BJ (cell line): ENCODE data around the gene C21orf91. TPM values are rescaled to one million over a fixed set of nuclear protein-coding genes. Genes with fewer than 3 reads are reported as not detected.

Experiments used
- CTCF ChIA-PET: fragments of 350-600 bp; formaldehyde crosslinking; extraction: SDS; loops from one replicate; lab custom pipeline; 2021; ENCODE audit warnings: antibody characterized with exemption, inconsistent platforms; lab: Yijun Ruan, JAX
- POLR2A ChIA-PET: fragments of 300-600 bp; sonication (Branson Sonifier 250); formaldehyde crosslinking; extraction: SDS; loops from one replicate; lab custom pipeline; 2021; ENCODE audit warnings: antibody characterized with exemption; lab: Charles Lee
- DNase-seq: peaks from one replicate; pipeline ENCODE4 v3.0.0-alpha.2; 2011; ENCODE audit warnings: low read depth
- H3K27me3 ChIP-seq: 2 replicates; pipeline ENCODE4 v1.6.0; 2011; ENCODE audit warnings: low read length; ENCODE audit not compliant: control insufficient read depth, insufficient read depth
- H3K36me3 ChIP-seq: 2 replicates; pipeline ENCODE4 v1.5.1; 2011; ENCODE audit warnings: low read length; ENCODE audit not compliant: control insufficient read depth, insufficient read depth
- H3K4me3 ChIP-seq: 2 replicates; pipeline ENCODE4 v1.5.1; 2011; ENCODE audit warnings: low read depth, mild to moderate bottlenecking, control low read depth, low read length
- polyA minus RNA-seq: library from RNA; depleted of rRNA, polyadenylated mRNA; stranded (reverse); fragments of >200 nt; gene quantifications from 2 replicates; pipeline ENCODE4 v1.2.3, GENCODE V29; 2011; rRNA and poly(A)+ RNA removed
- polyA plus RNA-seq: library from polyadenylated mRNA; depleted of rRNA; stranded (reverse); fragments of >200 nt; gene quantifications from 2 replicates; pipeline ENCODE4 v1.2.3, GENCODE V29; 2011; rRNA removed
- TF ChIP-seq, protein P1 (sequence below): IDR thresholded peaks from 2 replicates; pipeline ENCODE4 v1.5.1; 2011; ENCODE audit warnings: low read depth, mild to moderate bottlenecking, control low read depth, inconsistent platforms, low read length, moderate library complexity; ENCODE audit not compliant: insufficient read depth

C21orf91 gene
- polyA plus RNA-seq (3.4 and 8.6 TPM in 2 replicates), polyA minus RNA-seq (9.8 and 10.0 TPM in 2 replicates)

DNA sequence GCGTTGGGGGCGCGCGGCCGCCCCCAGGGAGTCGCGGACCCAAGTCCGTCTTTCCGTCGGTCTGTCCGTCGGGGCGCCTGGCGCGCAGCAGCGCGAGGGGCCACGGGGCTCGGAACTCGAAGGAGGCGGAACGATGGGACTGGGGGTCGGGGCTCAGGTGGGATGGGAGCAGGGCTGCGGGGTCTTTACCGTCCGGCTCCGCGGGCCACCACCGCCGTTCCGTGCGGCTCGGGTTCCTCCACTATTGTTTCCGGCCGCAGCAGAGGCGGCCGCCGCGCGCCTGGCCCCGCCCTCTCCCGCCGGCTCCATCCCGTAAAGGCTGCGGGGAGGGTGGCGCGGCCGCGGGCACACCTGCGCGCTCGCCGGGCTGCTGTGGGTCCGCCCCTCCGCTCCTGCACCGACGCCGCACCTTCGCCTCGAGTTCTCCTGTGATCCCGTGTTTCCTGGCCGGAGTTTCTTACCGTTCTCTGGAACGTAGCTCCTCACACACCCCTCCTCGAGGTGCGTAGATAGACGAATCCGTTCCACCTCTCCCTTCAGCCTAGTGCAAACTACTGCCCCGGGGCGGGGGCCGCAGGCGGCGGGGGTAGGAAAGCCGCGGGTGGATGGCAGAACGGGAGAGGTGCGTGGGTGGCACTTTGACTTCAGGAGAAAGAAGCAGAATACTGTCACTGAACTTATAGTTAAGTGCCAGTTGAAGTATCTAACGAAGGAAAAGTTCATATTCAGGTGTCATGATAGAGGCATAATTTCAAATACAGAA, at the start of gene C21orf91:
Gene C21orf91 (minus strand): TSS at position 243 of the 763 bp plus-strand sequence. CDS start 1,038 bp downstream, outside the sequence.
- peak; percentile 27 for DNase-seq

DNA sequence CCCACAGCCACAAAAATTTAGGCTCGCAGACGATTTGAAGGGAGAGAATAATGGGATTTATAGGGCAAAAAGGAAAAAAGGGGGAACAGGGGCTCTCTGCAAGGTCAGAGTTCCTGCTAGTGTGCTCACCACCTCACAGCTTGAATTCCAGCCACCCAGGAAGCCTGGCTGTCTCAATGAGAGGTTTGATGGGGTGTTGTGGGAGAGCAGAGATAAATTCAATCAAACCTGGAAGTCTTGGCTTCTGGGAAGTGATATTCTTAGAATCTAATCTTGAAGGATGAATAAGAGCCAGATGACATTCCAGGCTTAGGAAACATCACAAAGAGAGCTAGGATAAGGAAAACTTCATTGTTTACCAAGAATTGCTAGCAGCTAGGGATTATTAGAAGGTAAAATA, 47.4 kb upstream of the C21orf91 start:
- DNase-seq = no peak
- Histone ChIP-seq H3K27me3 (no peaks in the 10 kb centered on the region), H3K36me3 (no peaks in the 10 kb centered on the region), H3K4me3 (no peak overlapping the region)
- ChIA-PET POLR2A (no interaction called here), CTCF (interaction anchor here (1.2 to 1.9 kb wide), 3 partner anchors 9 to 58 kb away, joined by 3 to 8 read pairs (median 3); no protein-coding TSS in a partner anchor)
- TF ChIP-seq, protein P1, sequence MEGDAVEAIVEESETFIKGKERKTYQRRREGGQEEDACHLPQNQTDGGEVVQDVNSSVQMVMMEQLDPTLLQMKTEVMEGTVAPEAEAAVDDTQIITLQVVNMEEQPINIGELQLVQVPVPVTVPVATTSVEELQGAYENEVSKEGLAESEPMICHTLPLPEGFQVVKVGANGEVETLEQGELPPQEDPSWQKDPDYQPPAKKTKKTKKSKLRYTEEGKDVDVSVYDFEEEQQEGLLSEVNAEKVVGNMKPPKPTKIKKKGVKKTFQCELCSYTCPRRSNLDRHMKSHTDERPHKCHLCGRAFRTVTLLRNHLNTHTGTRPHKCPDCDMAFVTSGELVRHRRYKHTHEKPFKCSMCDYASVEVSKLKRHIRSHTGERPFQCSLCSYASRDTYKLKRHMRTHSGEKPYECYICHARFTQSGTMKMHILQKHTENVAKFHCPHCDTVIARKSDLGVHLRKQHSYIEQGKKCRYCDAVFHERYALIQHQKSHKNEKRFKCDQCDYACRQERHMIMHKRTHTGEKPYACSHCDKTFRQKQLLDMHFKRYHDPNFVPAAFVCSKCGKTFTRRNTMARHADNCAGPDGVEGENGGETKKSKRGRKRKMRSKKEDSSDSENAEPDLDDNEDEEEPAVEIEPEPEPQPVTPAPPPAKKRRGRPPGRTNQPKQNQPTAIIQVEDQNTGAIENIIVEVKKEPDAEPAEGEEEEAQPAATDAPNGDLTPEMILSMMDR = no peak

More for the DNA sequence above, at the start of gene C21orf91:
- ChIA-PET POLR2A (interaction anchor here (1.0 kb wide), 1 partner anchor 9 kb away, joined by 8 read pairs; no protein-coding TSS in a partner anchor), CTCF (interaction anchor here (0.6 to 0.9 kb wide), 2 partner anchors 44 to 221 kb away, joined by 3 read pairs; no protein-coding TSS in a partner anchor)
- TF ChIP-seq, protein P1 = no peak
- Histone ChIP-seq H3K27me3 (no peaks in the 10 kb centered on the region), H3K36me3 (no peaks in the 10 kb centered on the region), H3K4me3 (peak within 1 kb of the TSS; percentile 82)

DNA sequence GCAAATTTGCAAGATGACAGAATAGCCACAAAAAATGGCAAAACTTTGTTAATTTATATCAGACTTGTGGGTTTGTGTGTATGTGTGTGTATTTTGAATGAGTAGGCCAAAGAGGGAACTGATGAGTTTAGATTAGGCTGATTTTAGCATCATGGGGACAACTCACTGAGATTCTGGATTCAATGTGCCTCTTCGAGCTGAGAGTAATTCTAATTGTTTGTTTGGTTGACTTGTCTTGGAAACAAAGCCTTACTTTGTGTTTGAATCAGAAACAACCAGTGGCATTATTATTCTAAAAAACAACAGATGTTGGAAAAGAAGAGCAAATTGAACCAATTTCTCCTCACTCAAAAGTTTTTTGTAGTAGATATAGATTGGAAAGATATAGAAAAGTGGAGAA, 40.5 kb upstream of the C21orf91 start:
- POLR2A ChIA-PET = no interaction called here
- Histone ChIP-seq H3K27me3 (no peaks in the 10 kb centered on the region), H3K4me3 (no peak overlapping the region), H3K36me3 (no peaks in the 10 kb centered on the region)
- DNase-seq = no peak
- TF ChIP-seq, protein P1 = no peak
- CTCF ChIA-PET = no interaction called here

DNA sequence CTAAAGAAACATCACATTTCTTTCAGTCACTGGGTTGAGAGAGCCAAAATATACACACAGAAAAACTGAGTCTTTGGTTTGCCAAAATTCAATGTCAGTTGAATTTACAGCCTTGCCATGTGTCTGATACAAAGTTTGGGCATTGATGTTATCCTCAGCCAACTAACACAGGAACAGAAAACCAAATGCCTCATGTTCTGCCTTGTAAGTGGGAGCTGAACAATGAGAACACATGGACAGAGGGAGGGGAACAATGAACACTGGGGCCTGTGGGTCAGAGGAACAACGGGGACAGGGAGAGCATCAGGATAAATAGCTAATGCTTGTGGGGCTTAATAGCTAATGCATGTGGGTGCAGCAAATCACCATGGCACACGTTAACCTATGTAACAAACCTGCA, 39.6 kb upstream of the C21orf91 start:
- TF ChIP-seq, protein P1 = no peak
- no peaks in the 10 kb centered on the region for H3K36me3 ChIP-seq
- H3K27me3 ChIP-seq = no peaks in the 10 kb centered on the region
- POLR2A ChIA-PET = no interaction called here
- CTCF ChIA-PET = no interaction called here
- no peak overlapping the region for H3K4me3 ChIP-seq
- DNase-seq = no peak

DNA sequence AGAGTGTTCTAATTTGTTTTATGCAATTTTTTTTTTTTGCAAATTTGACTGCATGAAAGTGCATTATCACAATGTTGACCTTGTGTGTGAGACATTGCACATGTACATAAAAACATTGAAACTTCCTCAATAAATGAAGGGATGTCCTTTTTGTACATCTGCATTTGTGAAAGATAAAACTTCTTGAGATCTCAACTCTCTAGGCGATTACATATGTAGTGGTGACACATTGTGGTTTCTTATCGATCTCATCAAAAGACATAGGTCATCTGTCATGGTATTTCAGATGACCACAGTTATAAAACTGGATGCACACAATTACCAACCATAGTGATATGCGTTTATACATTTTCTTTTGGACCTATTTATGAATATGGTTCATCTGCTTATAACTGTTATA, 35.6 kb upstream of the C21orf91 start:
- Histone ChIP-seq H3K4me3 (no peak overlapping the region), H3K27me3 (no peaks in the 10 kb centered on the region), H3K36me3 (no peaks in the 10 kb centered on the region)
- POLR2A ChIA-PET = no interaction called here
- CTCF ChIA-PET = no interaction called here
- TF ChIP-seq, protein P1 = no peak
- no peak for DNase-seq
